ENCODE measurements around the gene HEBP1.

Gene HEBP1

GRCh38 chr12:13011098-13011497, 11.0 kb upstream of the HEBP1 start:
- no peak for TF ChIP-seq CTCF (IDR thresholded peaks at IDR 0.05)

- TF ChIP-seq CTCF (IDR thresholded peaks at IDR 0.05) = no peak
Measured at GRCh38 chr12:13008741-13009380, 8.8 kb upstream of the HEBP1 start.

GRCh38 chr12:13007496-13008233, 7.6 kb upstream of the HEBP1 start:
- no peak for TF ChIP-seq CTCF (IDR thresholded peaks at IDR 0.05)

GRCh38 chr12:13005649-13006048, 5.6 kb upstream of the HEBP1 start:
- TF ChIP-seq CTCF (IDR thresholded peaks at IDR 0.05) = no peak

- TF ChIP-seq CTCF (IDR thresholded peaks at IDR 0.05) = no peak
Measured at GRCh38 chr12:13004986-13005385, 4.9 kb upstream of the HEBP1 start.

GRCh38 chr12:13004361-13004760, 4.3 kb upstream of the HEBP1 start:
- no peak for TF ChIP-seq CTCF (IDR thresholded peaks at IDR 0.05)

- TF ChIP-seq CTCF (IDR thresholded peaks at IDR 0.05) = no peak
Measured at GRCh38 chr12:13002301-13003097, 2.4 kb upstream of the HEBP1 start.

Data from LNCAP (cell line).